HEK293 (cell line): Measurements from ENCODE around the gene CNTNAP1.

Experiments used
- HOXC10 ChIP-seq: sonication (generic); formaldehyde crosslinking; IDR thresholded peaks from 2 replicates; pipeline ENCODE4 v1.8.1; 2023; ENCODE audit warnings: mild to moderate bottlenecking, missing genetic modification reagents
- INSM2 ChIP-seq: fragments of 450-650 bp; formaldehyde crosslinking; IDR thresholded peaks from 2 replicates; pipeline ENCODE4 v1.5.1; 2016; ENCODE audit warnings: missing biosample characterization, missing genetic modification characterization
- KLF17 ChIP-seq: fragments of 450-650 bp; formaldehyde crosslinking; IDR thresholded peaks from 2 replicates; pipeline ENCODE4 v1.5.1; 2016; ENCODE audit warnings: missing biosample characterization, missing genetic modification characterization
- KLF7 ChIP-seq: fragments of 450-650 bp; formaldehyde crosslinking; IDR thresholded peaks from 2 replicates; pipeline ENCODE4 v1.5.1; 2016; ENCODE audit warnings: missing biosample characterization, missing genetic modification characterization, borderline replicate concordance
- MZF1 ChIP-seq: fragments of 450-650 bp; formaldehyde crosslinking; IDR thresholded peaks from 2 replicates; pipeline ENCODE4 v1.5.1; 2017; ENCODE audit warnings: missing biosample characterization, missing genetic modification characterization, borderline replicate concordance
- SP3 ChIP-seq: fragments of 450-650 bp; formaldehyde crosslinking; IDR thresholded peaks from 2 replicates; pipeline ENCODE4 v1.5.1; 2016; ENCODE audit warnings: missing biosample characterization, missing genetic modification characterization
- ZBTB1 ChIP-seq: fragments of 450-650 bp; formaldehyde crosslinking; IDR thresholded peaks from 2 replicates; pipeline ENCODE4 v1.5.1; 2016; ENCODE audit warnings: missing biosample characterization, missing genetic modification characterization
- ZBTB7A ChIP-seq: fragments of 450-650 bp; formaldehyde crosslinking; IDR thresholded peaks from 2 replicates; pipeline ENCODE4 v1.5.1; 2016; ENCODE audit warnings: low read depth, missing biosample characterization, missing genetic modification characterization
- ZFP3 ChIP-seq: fragments of 450-650 bp; formaldehyde crosslinking; IDR thresholded peaks from 2 replicates; pipeline ENCODE4 v1.5.1; 2016; ENCODE audit warnings: low read depth, missing biosample characterization, missing genetic modification characterization
- ZFP37 ChIP-seq: fragments of 450-650 bp; formaldehyde crosslinking; IDR thresholded peaks from 2 replicates; pipeline ENCODE4 v1.5.1; 2016; ENCODE audit warnings: missing biosample characterization, missing genetic modification characterization
- ZFP69B ChIP-seq: fragments of 450-650 bp; formaldehyde crosslinking; IDR thresholded peaks from 2 replicates; pipeline ENCODE4 v1.5.1; 2016; ENCODE audit warnings: missing biosample characterization, missing genetic modification characterization
- ZNF148 ChIP-seq: fragments of 450-650 bp; formaldehyde crosslinking; IDR thresholded peaks from 2 replicates; pipeline ENCODE4 v1.5.0; 2017; ENCODE audit warnings: missing biosample characterization, missing genetic modification characterization, borderline replicate concordance
- ZNF350 ChIP-seq: fragments of 450-650 bp; formaldehyde crosslinking; IDR thresholded peaks from 2 replicates; pipeline ENCODE4 v1.5.0; 2017; ENCODE audit warnings: missing biosample characterization, mild to moderate bottlenecking, missing genetic modification characterization
- ZNF362 ChIP-seq: fragments of 450-650 bp; formaldehyde crosslinking; IDR thresholded peaks from 2 replicates; pipeline ENCODE4 v1.5.1; 2016; ENCODE audit warnings: missing biosample characterization, missing genetic modification characterization
- ZNF398 ChIP-seq: fragments of 450-650 bp; formaldehyde crosslinking; IDR thresholded peaks from 2 replicates; pipeline ENCODE4 v1.5.1; 2017; ENCODE audit warnings: missing biosample characterization, missing genetic modification characterization
- ZNF513 ChIP-seq: fragments of 450-650 bp; IDR thresholded peaks from 2 replicates; pipeline ENCODE4 v1.5.1; 2018; ENCODE audit warnings: missing biosample characterization, missing genetic modification characterization
- ZNF561 ChIP-seq: fragments of 450-650 bp; IDR thresholded peaks from 2 replicates; pipeline ENCODE4 v1.5.1; 2018; ENCODE audit warnings: missing biosample characterization, missing genetic modification characterization, borderline replicate concordance
- ZNF623 ChIP-seq: fragments of 450-650 bp; formaldehyde crosslinking; IDR thresholded peaks from 2 replicates; pipeline ENCODE4 v1.5.1; 2016; ENCODE audit warnings: missing biosample characterization, missing genetic modification characterization
- ZNF624 ChIP-seq: fragments of 450-650 bp; formaldehyde crosslinking; IDR thresholded peaks from 2 replicates; pipeline ENCODE4 v1.5.1; 2017; ENCODE audit warnings: missing biosample characterization, missing genetic modification characterization
- ZNF692 ChIP-seq: fragments of 450-650 bp; formaldehyde crosslinking; IDR thresholded peaks from 2 replicates; pipeline ENCODE4 v1.5.1; 2016; ENCODE audit warnings: missing biosample characterization, missing genetic modification characterization
- ZNF707 ChIP-seq: fragments of 450-650 bp; formaldehyde crosslinking; IDR thresholded peaks from 2 replicates; pipeline ENCODE4 v1.5.1; 2016; ENCODE audit warnings: missing biosample characterization, missing genetic modification characterization
- ZNF76 ChIP-seq: fragments of 450-650 bp; formaldehyde crosslinking; IDR thresholded peaks from 2 replicates; pipeline ENCODE4; 2016; ENCODE audit warnings: low read depth, missing biosample characterization, missing genetic modification characterization, borderline replicate concordance
- ZNF785 ChIP-seq: fragments of 450-650 bp; formaldehyde crosslinking; IDR thresholded peaks from 2 replicates; pipeline ENCODE4 v1.5.1; 2016; ENCODE audit warnings: missing biosample characterization, missing genetic modification characterization
- ZSCAN30 ChIP-seq: fragments of 450-650 bp; IDR thresholded peaks from 2 replicates; pipeline ENCODE4 v1.5.1; 2018; ENCODE audit warnings: missing biosample characterization, mild to moderate bottlenecking, missing genetic modification characterization, moderate library complexity
- ZSCAN5A ChIP-seq: fragments of 450-650 bp; formaldehyde crosslinking; IDR thresholded peaks from 2 replicates; pipeline ENCODE4 v1.5.1; 2016; ENCODE audit warnings: missing biosample characterization, missing genetic modification characterization

The CNTNAP1 gene

GRCh38 chr17:42679492-42680330 lies 2.6 kb upstream of the CNTNAP1 start (continued):
- TF ChIP-seq ZFP37 (tag by site-specific recombination) (no peak), ZNF350 (tag by site-specific recombination) (no peak), ZSCAN30 (tag by site-specific recombination) (0 out of 2 replicates have a peak, but pooled peaks have one; percentile 43), ZBTB7A (tag by site-specific recombination) (no peak), ZNF624 (tag by site-specific recombination) (no peak), ZNF513 (tag by site-specific recombination) (no peak), ZNF623 (no peak), ZFP69B (tag by site-specific recombination) (peak; percentile 68; the same call in 1 of the 2 replicates), KLF17 (tag by site-specific recombination) (peak; percentile 76), ZNF561 (tag by site-specific recombination) (peak; percentile 68), ZNF148 (tag by site-specific recombination) (no peak), MZF1 (no peak), ZNF785 (0 out of 2 replicates have a peak, but pooled peaks have one; percentile 59), ZNF362 (tag by site-specific recombination) (no peak), ZNF707 (tag by site-specific recombination) (no peak), ZBTB1 (no peak), KLF7 (no peak; the same call in 1 of the 2 replicates), HOXC10 (CRISPR knock-in tag) (no peak; the same call in 1 of the 2 replicates), ZSCAN5A (tag by site-specific recombination) (0 out of 2 replicates have a peak, but pooled peaks have one; percentile 65), ZNF76 (tag by site-specific recombination) (peak; percentile 76; the same call in 1 of the 2 replicates), ZNF398 (tag by site-specific recombination) (peak; percentile 78), ZFP3 (tag by site-specific recombination) (no peak), ZNF692 (tag by site-specific recombination) (no peak), SP3 (tag by site-specific recombination) (peak; percentile 67), INSM2 (tag by site-specific recombination) (peak; percentile 15; the same call in 1 of the 2 replicates)
